ENCODE measurements around the gene OR2T33. TPM values are rescaled to one million over a fixed set of nuclear protein-coding genes. Genes with fewer than 3 reads are reported as not detected.
"Not testable (repeated sequence)": the region's sequence is repeated elsewhere in the genome, so short reads cannot be mapped to it uniquely, and the experiment has no call there.

The OR2T33 gene, protein sequence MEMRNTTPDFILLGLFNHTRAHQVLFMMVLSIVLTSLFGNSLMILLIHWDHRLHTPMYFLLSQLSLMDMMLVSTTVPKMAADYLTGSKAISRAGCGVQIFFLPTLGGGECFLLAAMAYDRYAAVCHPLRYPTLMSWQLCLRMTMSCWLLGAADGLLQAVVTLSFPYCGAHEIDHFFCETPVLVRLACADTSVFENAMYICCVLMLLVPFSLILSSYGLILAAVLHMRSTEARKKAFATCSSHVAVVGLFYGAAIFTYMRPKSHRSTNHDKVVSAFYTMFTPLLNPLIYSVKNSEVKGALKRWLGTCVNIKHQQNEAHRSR
- not detected for total RNA-seq

DNA sequence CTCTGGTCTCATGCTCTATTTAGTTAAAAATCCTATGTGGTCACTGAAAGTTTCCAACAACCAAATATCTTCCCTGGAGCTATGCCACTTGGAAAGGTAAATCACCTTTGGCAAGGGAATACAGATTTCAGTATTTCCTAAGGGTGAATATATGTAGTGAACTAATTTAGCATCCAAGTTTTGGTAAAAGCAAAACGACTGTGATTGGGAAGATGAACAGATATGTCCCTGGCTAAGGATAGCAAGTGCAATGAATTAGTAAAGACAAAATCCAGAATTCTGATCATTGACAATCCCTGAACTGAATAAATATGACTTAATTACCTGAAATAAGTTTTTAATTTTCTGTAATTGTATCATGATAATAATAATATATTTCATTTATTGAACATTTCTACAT, at the start of gene OR2T33:
TSS of gene OR2T33 (minus strand) at position 101 of the 400 bp plus-strand sequence. CDS start 4,162 bp downstream, outside the sequence.
- DNase-seq = no peak

- DNase-seq = no peak
Measured at GRCh38 chr1:248324468-248324867, 46.7 kb upstream of the OR2T33 start, which contains the start of gene OR2M7. OR2M7 (minus strand) TSS chr1:248324568; CDS start chr1:248324568, 0 bp downstream.

- no peak for DNase-seq
Measured at GRCh38 chr1:248316796-248317195, 39.0 kb upstream of the OR2T33 start.

- not testable (repeated sequence) for DNase-seq
Measured at GRCh38 chr1:248306740-248307139, 29.0 kb upstream of the OR2T33 start.

GRCh38 chr1:248306103-248306502, 28.3 kb upstream of the OR2T33 start:
- DNase-seq = no peak

GRCh38 chr1:248305672-248306071, 27.9 kb upstream of the OR2T33 start:
- not testable (repeated sequence) for DNase-seq

- DNase-seq = no peak
Measured at GRCh38 chr1:248303324-248303723, 25.5 kb upstream of the OR2T33 start, which contains the start of gene OR2T12. OR2T12 (minus strand) TSS chr1:248303424; CDS start chr1:248295578, 7,846 bp downstream.

DNA sequence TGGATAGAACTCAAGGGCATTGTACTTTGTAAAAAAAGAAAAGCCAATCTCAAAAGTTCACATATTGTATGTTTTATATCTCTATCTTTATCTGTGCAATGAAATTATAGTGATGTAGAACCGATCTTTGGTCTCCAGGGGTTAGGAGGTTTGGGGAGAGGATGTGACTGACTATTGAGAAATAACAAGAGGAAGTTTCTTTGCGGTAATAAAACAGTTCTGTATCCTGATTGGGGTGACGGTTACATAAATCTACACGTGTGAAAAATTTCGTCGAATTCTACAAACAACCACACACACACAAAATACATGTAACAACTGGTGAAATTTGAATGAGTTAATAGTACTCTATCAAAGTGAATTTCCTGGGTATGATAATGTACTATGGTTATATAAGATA, 10.6 kb upstream of the OR2T33 start:
- DNase-seq = no peak

- DNase-seq = not testable (repeated sequence)
Measured at GRCh38 chr1:248273225-248273624, 4.6 kb downstream of the OR2T33 start.

DNA sequence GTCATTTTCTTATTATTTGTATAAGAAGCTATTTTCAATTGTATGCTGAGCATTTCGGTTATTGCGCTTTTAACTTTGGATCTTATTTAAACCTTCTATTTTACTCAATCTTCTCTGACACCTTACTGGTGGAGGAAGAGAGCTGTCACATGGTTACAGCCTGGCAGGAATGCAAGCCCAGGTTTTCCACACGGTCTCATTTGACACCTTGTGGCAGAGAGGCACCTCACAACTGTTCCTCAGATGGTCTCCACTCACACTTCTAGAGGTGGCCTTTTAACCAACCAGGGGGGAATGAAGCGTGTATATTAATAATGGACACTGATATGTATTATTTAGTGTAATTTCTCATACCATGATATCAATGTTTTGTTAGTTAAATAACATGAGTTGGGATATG, 9.6 kb downstream of the OR2T33 start:
- no peak for DNase-seq

- not testable (repeated sequence) for DNase-seq
Measured at GRCh38 chr1:248259309-248259708, 18.5 kb downstream of the OR2T33 start.

DNA sequence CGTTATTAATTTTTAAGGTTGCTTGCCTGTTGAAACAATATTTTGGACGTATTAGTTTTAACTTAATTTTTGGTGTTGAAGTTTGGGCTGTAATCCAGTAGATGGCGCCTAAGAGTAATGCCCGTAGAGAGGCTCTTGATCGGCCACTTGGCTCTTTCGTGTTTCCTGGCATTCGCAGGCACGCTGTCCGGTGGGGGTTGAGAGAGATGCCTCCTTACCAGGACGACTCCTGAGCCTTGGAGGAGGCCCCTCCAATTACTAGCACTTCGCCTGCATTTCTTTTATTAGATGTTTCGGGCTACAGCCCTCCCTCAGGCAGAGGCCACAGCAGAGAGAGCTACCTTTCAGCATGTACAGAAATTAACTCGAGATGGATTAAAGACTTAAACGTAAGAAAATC, 34.6 kb downstream of the OR2T33 start:
- no peak for DNase-seq

DNA sequence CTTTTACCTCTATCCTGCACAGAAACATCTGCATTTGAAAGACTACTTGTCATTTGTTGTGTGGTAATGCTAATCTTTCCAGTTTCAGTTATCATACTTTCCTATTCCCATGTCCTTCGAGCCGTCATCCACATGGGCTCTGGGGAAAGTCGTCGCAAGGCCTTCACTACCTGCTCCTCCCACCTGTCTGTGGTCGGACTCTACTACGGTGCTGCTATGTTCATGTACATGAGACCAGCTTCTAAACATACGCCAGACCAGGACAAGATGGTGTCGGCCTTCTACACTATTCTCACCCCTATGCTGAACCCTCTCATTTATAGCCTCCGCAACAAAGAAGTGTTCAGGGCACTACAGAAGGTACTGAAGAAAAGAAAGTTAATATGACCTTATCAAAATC, 38.3 kb downstream of the OR2T33 start:
- no peak for DNase-seq

DNA sequence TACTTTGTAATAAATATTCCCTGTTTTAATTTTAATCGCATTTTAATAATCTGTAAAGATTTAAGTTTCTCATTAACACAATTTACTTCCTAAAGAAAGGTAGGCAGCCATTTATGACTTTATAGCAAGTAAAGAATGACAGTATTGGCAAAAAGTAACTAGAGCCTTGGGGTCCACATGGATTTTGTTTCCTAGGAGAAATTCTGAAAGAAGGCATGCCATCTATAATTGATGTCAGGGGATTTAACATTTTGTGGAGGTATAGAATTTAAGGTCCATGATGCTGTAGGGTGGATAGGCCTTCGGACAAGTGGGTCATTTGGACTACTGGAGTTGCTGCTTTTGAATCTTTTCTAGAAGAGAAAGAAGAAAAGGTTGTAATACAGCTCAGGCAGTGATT, 46.7 kb downstream of the OR2T33 start, which contains the start of gene OR2M4:
TSS of gene OR2M4 (plus strand) at position 301 of the 400 bp plus-strand sequence. CDS start 7,512 bp downstream, outside the sequence.
- no peak for DNase-seq

- DNase-seq = no peak
Measured at GRCh38 chr1:248229360-248229908, 48.3 kb downstream of the OR2T33 start.

DNA sequence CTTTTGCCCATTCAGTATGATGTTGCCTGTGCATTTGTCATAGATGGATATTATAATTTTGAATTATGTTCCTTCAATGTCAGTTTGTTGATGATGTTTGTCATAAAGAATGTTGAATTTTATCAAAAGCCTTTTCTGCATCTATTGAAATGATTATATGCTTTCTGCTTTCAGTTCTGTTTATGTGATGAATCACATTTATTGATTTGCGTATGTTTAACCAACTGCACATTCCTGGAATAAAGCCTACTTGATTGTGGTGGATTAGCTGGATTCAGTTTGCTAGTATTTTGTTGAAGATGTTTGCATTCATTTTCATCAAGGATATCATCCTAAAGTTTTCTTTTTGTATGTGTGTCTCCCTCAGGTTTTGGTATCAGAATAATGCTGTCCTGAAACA, 52.2 kb downstream of the OR2T33 start:
- no peak for DNase-seq

Other genes starting within 250 kb of the OR2T33 start
- gene OR2L2, start 247.9 kb downstream of the OR2T33 start, total RNA-seq = 1.4 TPM
- gene OR2L3, start 231.1 kb downstream of the OR2T33 start, total RNA-seq = 1.2 TPM
- 3.4 TPM for gene OR2L13, start 182.8 kb downstream of the OR2T33 start, total RNA-seq
- gene OR2M5, start 132.8 kb downstream of the OR2T33 start, total RNA-seq = not detected
- not detected for gene OR2M2, start 103.2 kb downstream of the OR2T33 start, total RNA-seq
- gene OR2M3, start 80.7 kb downstream of the OR2T33 start, total RNA-seq = 0.16 TPM
- 0.31 TPM for gene OR2M4, start 46.6 kb downstream of the OR2T33 start, total RNA-seq
- not detected for gene OR2T12, start 25.4 kb upstream of the OR2T33 start, total RNA-seq
- gene OR2M7, start 46.6 kb upstream of the OR2T33 start, total RNA-seq = not detected
- gene OR14C36, start 70.8 kb upstream of the OR2T33 start, total RNA-seq = not detected
- gene OR2T4, start 83.7 kb upstream of the OR2T33 start, total RNA-seq = not detected
- gene OR2T6, start 97.8 kb upstream of the OR2T33 start, total RNA-seq = 0.31 TPM
- not detected for gene OR2T1, start 125.1 kb upstream of the OR2T33 start, total RNA-seq
- gene OR2T2, start 167.7 kb upstream of the OR2T33 start, total RNA-seq = not detected
- gene OR2T3, start 195.4 kb upstream of the OR2T33 start, total RNA-seq = not detected
- gene OR2T5, start 210.6 kb upstream of the OR2T33 start, total RNA-seq = not detected
- not detected for gene OR2G6, start 230.1 kb upstream of the OR2T33 start, total RNA-seq